ENCODE data around the gene CILP.
"Not testable (repeated sequence)": the region's sequence is repeated elsewhere in the genome, so short reads cannot be mapped to it uniquely, and the experiment has no call there.

CILP gene

GRCh38 chr15:65246026-65246714 is 34.9 kb upstream of the CILP start:
- Histone ChIP-seq H3K27me3 (ENCODE audit: control insufficient read depth in 1 of 2, insufficient read depth in 2 of 2, low read length in 2 of 2) (no peaks in the 10 kb centered on the region), H3K9ac (ENCODE audit: low read length) (no peak overlapping the region), H3K27ac (ENCODE audit: low read depth, low read length) (no peak overlapping the region), H3K4me1 (ENCODE audit: insufficient read depth, low read length) (peaks cover 32% of the 10 kb centered on the region), H3K36me3 (ENCODE audit: insufficient read depth, low read length) (no peaks in the 10 kb centered on the region), H3K4me3 (ENCODE audit: low read depth in 1 of 2, low read length in 2 of 2) (no peak overlapping the region), H3K9me3 (ENCODE audit: low read length) (no peaks in the 10 kb centered on the region)

- H3K27me3 ChIP-seq (ENCODE audit: control insufficient read depth in 1 of 2, insufficient read depth in 2 of 2, low read length in 2 of 2), result no peaks in the 10 kb centered on the region
- peaks cover 32% of the 10 kb centered on the region for H3K4me1 ChIP-seq (ENCODE audit: insufficient read depth, low read length)
- no peak overlapping the region for H3K27ac ChIP-seq (ENCODE audit: low read depth, low read length)
- no peak overlapping the region for H3K9ac ChIP-seq (ENCODE audit: low read length)
- H3K9me3 ChIP-seq (ENCODE audit: low read length), result no peaks in the 10 kb centered on the region
- H3K36me3 ChIP-seq (ENCODE audit: insufficient read depth, low read length), result no peaks in the 10 kb centered on the region
- no peak overlapping the region for H3K4me3 ChIP-seq (ENCODE audit: low read depth in 1 of 2, low read length in 2 of 2)
Observed at GRCh38 chr15:65245096-65245856, 34.0 kb upstream of the CILP start.

GRCh38 chr15:65244638-65245037 is 33.4 kb upstream of the CILP start:
- H3K27ac ChIP-seq (ENCODE audit: low read depth, low read length), result no peak overlapping the region
- H3K9ac ChIP-seq (ENCODE audit: low read length), result no peak overlapping the region
- H3K36me3 ChIP-seq (ENCODE audit: insufficient read depth, low read length), result no peaks in the 10 kb centered on the region
- H3K27me3 ChIP-seq (ENCODE audit: control insufficient read depth in 1 of 2, insufficient read depth in 2 of 2, low read length in 2 of 2), result no peaks in the 10 kb centered on the region
- H3K4me1 ChIP-seq (ENCODE audit: insufficient read depth, low read length), result peaks cover 28% of the 10 kb centered on the region
- H3K4me3 ChIP-seq (ENCODE audit: low read depth in 1 of 2, low read length in 2 of 2), result no peak overlapping the region
- H3K9me3 ChIP-seq (ENCODE audit: low read length), result no peaks in the 10 kb centered on the region

- H3K4me1 ChIP-seq (ENCODE audit: insufficient read depth, low read length); H3K36me3 ChIP-seq (ENCODE audit: insufficient read depth, low read length); H3K9ac ChIP-seq (ENCODE audit: low read length); H3K4me3 ChIP-seq (ENCODE audit: low read depth in 1 of 2, low read length in 2 of 2); H3K27ac ChIP-seq (ENCODE audit: low read depth, low read length); H3K9me3 ChIP-seq (ENCODE audit: low read length); H3K27me3 ChIP-seq (ENCODE audit: control insufficient read depth in 1 of 2, insufficient read depth in 2 of 2, low read length in 2 of 2): not testable (repeated sequence)
Observed at GRCh38 chr15:65236443-65236842, 25.2 kb upstream of the CILP start.

- Histone ChIP-seq H3K4me1 (ENCODE audit: insufficient read depth, low read length) (no peaks in the 10 kb centered on the region), H3K9me3 (ENCODE audit: low read length) (no peaks in the 10 kb centered on the region), H3K27ac (ENCODE audit: low read depth, low read length) (no peak overlapping the region)
Observed at GRCh38 chr15:65233696-65234095, 22.4 kb upstream of the CILP start.

GRCh38 chr15:65232520-65232919 is 21.2 kb upstream of the CILP start:
- no peak overlapping the region for H3K27ac ChIP-seq (ENCODE audit: low read depth, low read length)
- no peaks in the 10 kb centered on the region for H3K9me3 ChIP-seq (ENCODE audit: low read length)
- H3K9ac ChIP-seq (ENCODE audit: low read length), result no peak overlapping the region
- no peak overlapping the region for H3K4me3 ChIP-seq (ENCODE audit: low read depth in 1 of 2, low read length in 2 of 2)
- no peaks in the 10 kb centered on the region for H3K4me1 ChIP-seq (ENCODE audit: insufficient read depth, low read length)
- no peaks in the 10 kb centered on the region for H3K36me3 ChIP-seq (ENCODE audit: insufficient read depth, low read length)
- H3K27me3 ChIP-seq (ENCODE audit: control insufficient read depth in 1 of 2, insufficient read depth in 2 of 2, low read length in 2 of 2), result no peaks in the 10 kb centered on the region

More at GRCh38 chr15:65233696-65234095, 22.4 kb upstream of the CILP start:
- H3K27me3 ChIP-seq (ENCODE audit: control insufficient read depth in 1 of 2, insufficient read depth in 2 of 2, low read length in 2 of 2), result no peaks in the 10 kb centered on the region
- no peaks in the 10 kb centered on the region for H3K36me3 ChIP-seq (ENCODE audit: insufficient read depth, low read length)
- no peak overlapping the region for H3K4me3 ChIP-seq (ENCODE audit: low read depth in 1 of 2, low read length in 2 of 2)
- H3K9ac ChIP-seq (ENCODE audit: low read length), result no peak overlapping the region

GRCh38 chr15:65231306-65231705 is 20.0 kb upstream of the CILP start:
- no peak overlapping the region for H3K9ac ChIP-seq (ENCODE audit: low read length)
- H3K4me1 ChIP-seq (ENCODE audit: insufficient read depth, low read length), result no peaks in the 10 kb centered on the region

GRCh38 chr15:65226901-65227300 is 15.6 kb upstream of the CILP start:
- H3K9ac ChIP-seq (ENCODE audit: low read length); H3K27ac ChIP-seq (ENCODE audit: low read depth, low read length); H3K4me3 ChIP-seq (ENCODE audit: low read depth in 1 of 2, low read length in 2 of 2); H3K9me3 ChIP-seq (ENCODE audit: low read length); H3K27me3 ChIP-seq (ENCODE audit: control insufficient read depth in 1 of 2, insufficient read depth in 2 of 2, low read length in 2 of 2); H3K36me3 ChIP-seq (ENCODE audit: insufficient read depth, low read length); H3K4me1 ChIP-seq (ENCODE audit: insufficient read depth, low read length): not testable (repeated sequence)

More at GRCh38 chr15:65231306-65231705, 20.0 kb upstream of the CILP start:
- Histone ChIP-seq H3K9me3 (ENCODE audit: low read length) (no peaks in the 10 kb centered on the region), H3K4me3 (ENCODE audit: low read depth in 1 of 2, low read length in 2 of 2) (no peak overlapping the region), H3K27ac (ENCODE audit: low read depth, low read length) (no peak overlapping the region), H3K36me3 (ENCODE audit: insufficient read depth, low read length) (no peaks in the 10 kb centered on the region), H3K27me3 (ENCODE audit: control insufficient read depth in 1 of 2, insufficient read depth in 2 of 2, low read length in 2 of 2) (no peaks in the 10 kb centered on the region)

GRCh38 chr15:65226221-65226620 is 14.9 kb upstream of the CILP start:
- Histone ChIP-seq H3K4me1 (ENCODE audit: insufficient read depth, low read length) (no peaks in the 10 kb centered on the region), H3K27me3 (ENCODE audit: control insufficient read depth in 1 of 2, insufficient read depth in 2 of 2, low read length in 2 of 2) (no peaks in the 10 kb centered on the region), H3K4me3 (ENCODE audit: low read depth in 1 of 2, low read length in 2 of 2) (no peak overlapping the region), H3K27ac (ENCODE audit: low read depth, low read length) (no peak overlapping the region), H3K9me3 (ENCODE audit: low read length) (no peaks in the 10 kb centered on the region), H3K9ac (ENCODE audit: low read length) (no peak overlapping the region), H3K36me3 (ENCODE audit: insufficient read depth, low read length) (no peaks in the 10 kb centered on the region)

GRCh38 chr15:65223996-65224395 is 12.7 kb upstream of the CILP start:
- H3K27me3 ChIP-seq (ENCODE audit: control insufficient read depth in 1 of 2, insufficient read depth in 2 of 2, low read length in 2 of 2), result no peaks in the 10 kb centered on the region
- no peak overlapping the region for H3K9ac ChIP-seq (ENCODE audit: low read length)
- no peaks in the 10 kb centered on the region for H3K9me3 ChIP-seq (ENCODE audit: low read length)
- H3K36me3 ChIP-seq (ENCODE audit: insufficient read depth, low read length), result no peaks in the 10 kb centered on the region
- H3K27ac ChIP-seq (ENCODE audit: low read depth, low read length), result no peak overlapping the region
- no peak overlapping the region for H3K4me3 ChIP-seq (ENCODE audit: low read depth in 1 of 2, low read length in 2 of 2)
- no peaks in the 10 kb centered on the region for H3K4me1 ChIP-seq (ENCODE audit: insufficient read depth, low read length)

GRCh38 chr15:65222891-65223290 is 11.6 kb upstream of the CILP start:
- H3K36me3 ChIP-seq (ENCODE audit: insufficient read depth, low read length), result no peaks in the 10 kb centered on the region
- no peaks in the 10 kb centered on the region for H3K4me1 ChIP-seq (ENCODE audit: insufficient read depth, low read length)
- H3K27ac ChIP-seq (ENCODE audit: low read depth, low read length), result no peak overlapping the region
- no peaks in the 10 kb centered on the region for H3K9me3 ChIP-seq (ENCODE audit: low read length)
- no peaks in the 10 kb centered on the region for H3K27me3 ChIP-seq (ENCODE audit: control insufficient read depth in 1 of 2, insufficient read depth in 2 of 2, low read length in 2 of 2)
- H3K9ac ChIP-seq (ENCODE audit: low read length), result no peak overlapping the region
- no peak overlapping the region for H3K4me3 ChIP-seq (ENCODE audit: low read depth in 1 of 2, low read length in 2 of 2)

GRCh38 chr15:65221697-65222096 is 10.4 kb upstream of the CILP start:
- no peaks in the 10 kb centered on the region for H3K36me3 ChIP-seq (ENCODE audit: insufficient read depth, low read length)
- H3K27ac ChIP-seq (ENCODE audit: low read depth, low read length), result no peak overlapping the region
- H3K4me3 ChIP-seq (ENCODE audit: low read depth in 1 of 2, low read length in 2 of 2), result no peak overlapping the region
- no peak overlapping the region for H3K9ac ChIP-seq (ENCODE audit: low read length)
- H3K27me3 ChIP-seq (ENCODE audit: control insufficient read depth in 1 of 2, insufficient read depth in 2 of 2, low read length in 2 of 2), result no peaks in the 10 kb centered on the region
- H3K9me3 ChIP-seq (ENCODE audit: low read length), result no peaks in the 10 kb centered on the region
- no peaks in the 10 kb centered on the region for H3K4me1 ChIP-seq (ENCODE audit: insufficient read depth, low read length)

All from muscle layer of colon (tissue), 2 donors.